HepG2 (cell line): ENCODE results near the gene TOP2B. TPM values are rescaled to one million over a fixed set of nuclear protein-coding genes. Genes with fewer than 3 reads are reported as not detected.

Experiments
- ATAC-seq: fragments of 200-7000 bp; cut with Tn5 transposase; 3 replicates; pipeline ENCODE4 v1.9.1; 2020; ENCODE audit warnings: mild to moderate bottlenecking, moderate library complexity
- BruUV-seq: library from RNA; stranded (reverse); fragments of 400-500 nt; replicated peaks from 2 replicates; lab custom pipeline; 2021; lab: Mats Ljungman, UMichigan
- CTCF ChIA-PET: fragments of 300-600 bp; formaldehyde crosslinking; extraction: SDS; loops from one replicate; lab custom pipeline; 2021; ENCODE audit warnings: low total read pairs, inconsistent platforms, low intra/inter-chr PET ratio; lab: Yijun Ruan, JAX
- POLR2A ChIA-PET: fragments of 350-600 bp; sonication (Branson Sonifier 250); formaldehyde crosslinking; loops from one replicate; lab custom pipeline; 2020; ENCODE audit warnings: antibody characterized with exemption, inconsistent platforms; lab: Yijun Ruan, JAX
- DNase-seq: peaks from one replicate; pipeline ENCODE4 v3.0.0-alpha.2; 2015; ENCODE audit warnings: low spot score
- FAIRE-seq: peaks from 3 replicates; lab custom pipeline; 2011; peaks lifted over from hg19 to GRCh38; lab: Jason Lieb, UNC
- H2AFZ ChIP-seq: one replicate; pipeline ENCODE4 v1.6.1; 2011; ENCODE audit warnings: low read length, inconsistent platforms
- H3K27ac ChIP-seq: fragments of 300-600 bp; 3 replicates; pipeline ENCODE4 v1.8.0; 2011; ENCODE audit warnings: mixed run types, mild to moderate bottlenecking, mixed read lengths, low read length, inconsistent platforms; ENCODE audit not compliant: insufficient read depth; ENCODE audit errors: extremely low read length
- H3K27me3 ChIP-seq, 2 experiments: fragments of 200-600 bp in 1 of 2; 2 replicates in 1 of 2; 3 replicates in 1 of 2; pipeline versions ENCODE4 v1.6.0 to v1.8.0; 2011; ENCODE audit warnings: low read length in 2 of 2, mild to moderate bottlenecking in 2 of 2, moderate library complexity in 2 of 2, inconsistent platforms in 1 of 2; ENCODE audit not compliant: insufficient read depth in 2 of 2, control insufficient read depth in 1 of 2
- H3K36me3 ChIP-seq, 2 experiments: fragments of 200-600 bp in 1 of 2; replicated peaks in 1 of 2; 2 replicates in 1 of 2; 3 replicates in 1 of 2; pipeline versions ENCODE4 v1.5.1 to v1.8.0; 2011; ENCODE audit warnings: low read length in 2 of 2, inconsistent platforms in 1 of 2; ENCODE audit not compliant: insufficient read depth in 2 of 2, control insufficient read depth in 1 of 2
- H3K4me1 ChIP-seq: 2 replicates; pipeline ENCODE4 v1.5.1; 2012; ENCODE audit warnings: low read length, inconsistent platforms; ENCODE audit not compliant: insufficient read depth
- H3K4me2 ChIP-seq: 2 replicates; pipeline ENCODE4 v1.6.0; 2011; ENCODE audit warnings: low read depth, low read length, inconsistent platforms
- H3K4me3 ChIP-seq, 3 experiments: fragments of 200-600 bp in 1 of 3; sonication (generic), shearing (Covaris generic) in 1 of 3; replicated peaks in 1 of 3; 2 replicates each; pipeline ENCODE4 v1.5.1; 2011 to 2016; ENCODE audit warnings: low read length in 3 of 3, inconsistent platforms in 2 of 3, low read depth in 2 of 3, mild to moderate bottlenecking in 2 of 3, control low read depth in 1 of 3, mixed read lengths in 1 of 3; ENCODE audit not compliant: insufficient read depth in 1 of 3
- H3K79me2 ChIP-seq: one replicate; pipeline ENCODE4 v1.6.1; 2011; ENCODE audit warnings: low read length, inconsistent platforms; ENCODE audit not compliant: insufficient read depth
- H3K9ac ChIP-seq: 2 replicates; pipeline ENCODE4 v1.6.0; 2011; ENCODE audit warnings: mild to moderate bottlenecking, low read depth, low read length, inconsistent platforms; ENCODE audit not compliant: insufficient read depth
- H3K9me3 ChIP-seq: 2 replicates; pipeline ENCODE4 v1.5.1; 2012; ENCODE audit warnings: mild to moderate bottlenecking, low read length
- H4K20me1 ChIP-seq: 2 replicates; pipeline ENCODE4 v1.6.0; 2011; ENCODE audit warnings: inconsistent platforms, mild to moderate bottlenecking, low read length, moderate library complexity; ENCODE audit not compliant: insufficient read depth
- GMEB2 ChIP-seq: IDR thresholded peaks from 2 replicates; pipeline ENCODE4 v1.6.1; 2016; ENCODE audit warnings: missing biosample characterization, missing genetic modification reagents, low read depth
- KDM5A ChIP-seq: fragments of 200-600 bp; sonication (generic); IDR thresholded peaks from 2 replicates; pipeline ENCODE4 v1.7.0; 2018; ENCODE audit warnings: antibody characterized with exemption, mild to moderate bottlenecking, low read length, borderline replicate concordance
- PRMT3 ChIP-seq: sonication (generic); formaldehyde crosslinking; IDR thresholded peaks from 2 replicates; pipeline ENCODE4 v1.8.1; 2022; ENCODE audit warnings: low read depth, mild to moderate bottlenecking, moderate library complexity, missing genetic modification reagents, borderline replicate concordance
- RAD21 ChIP-seq: fragments of 450-650 bp; formaldehyde crosslinking; IDR thresholded peaks from 2 replicates; pipeline ENCODE4 v1.5.0; 2020; ENCODE audit warnings: mild to moderate bottlenecking
- STAG1 ChIP-seq: sonication (generic); formaldehyde crosslinking; IDR thresholded peaks from 2 replicates; pipeline ENCODE4 v1.4.0; 2020; ENCODE audit warnings: missing genetic modification reagents
- ZNF567 ChIP-seq: sonication (generic); formaldehyde crosslinking; IDR thresholded peaks from 2 replicates; pipeline ENCODE4 v1.8.1; 2023; ENCODE audit warnings: mild to moderate bottlenecking, missing genetic modification reagents, borderline replicate concordance
- WGBS: methylation state at CpG from one replicate; pipeline ENCODE4 v1.1.6; 2017; ENCODE audit warnings: low lambda C conversion rate; 5-methylcytosine and 5-hydroxymethylcytosine counted together
- in situ Hi-C: cut with HindIII; loops from 2 replicates; pipeline ENCODE4 v1.10.0; 2017; ENCODE audit warnings: low pct_unique_long_range_greater_than_20kb; ENCODE audit not compliant: extremely low pct_ligation_motif_present
- intact Hi-C: fragments of 100-400 bp; cut with micrococcal nuclease; formaldehyde crosslinking; loops from one replicate; pipeline ENCODE4 v1.10.0; 2022; ENCODE audit not compliant: unreplicated experiment
- polyA plus RNA-seq, 8 experiments: library from polyadenylated mRNA; depleted of rRNA in 3 of 8; stranded (reverse) in 7 of 8; unstranded in 1 of 8; fragments of >200 nt; fragmentation: Illumina TruSeq in 4 of 8; extraction: Trizol in 4 of 8; gene quantifications; 2 replicates each; pipeline versions ENCODE4 v1.2.1 to v1.2.3, GENCODE V29; 2011 to 2016; ENCODE audit warnings: low read depth in 4 of 8, missing spikeins in 1 of 8, mixed read lengths in 1 of 8; ENCODE audit not compliant: insufficient read depth in 1 of 8
- total RNA-seq, 5 experiments: library from RNA; depleted of rRNA; stranded (reverse); fragments of >200 nt; fragmentation: Illumina TruSeq; extraction: Trizol; gene quantifications; 2 replicates each; pipeline ENCODE4 v1.2.3, GENCODE V29; 2016; ENCODE audit warnings: low read depth in 1 of 5
- TF ChIP-seq, protein P1 (sequence below): sonication (generic); formaldehyde crosslinking; IDR thresholded peaks from 2 replicates; pipeline ENCODE4 v1.5.0; 2020; ENCODE audit warnings: mild to moderate bottlenecking, missing genetic modification reagents, moderate library complexity
- TF ChIP-seq, protein P2 (sequence below): IDR thresholded peaks from 2 replicates; pipeline ENCODE4 v1.6.1; 2012; ENCODE audit warnings: low read depth, low read length, improper control_type of control experiment
- TF ChIP-seq, protein P3 (sequence below): sonication (generic); formaldehyde crosslinking; IDR thresholded peaks from 2 replicates; pipeline ENCODE4 v1.4.0; 2020; ENCODE audit warnings: missing genetic modification reagents

Gene TOP2B
- total and polyA plus RNA-seq, 2 of the 13 experiments (the other 11 are each of a cell fraction or from before 2014, with no cell fraction given) = 27.6 to 88.1 TPM

DNA sequence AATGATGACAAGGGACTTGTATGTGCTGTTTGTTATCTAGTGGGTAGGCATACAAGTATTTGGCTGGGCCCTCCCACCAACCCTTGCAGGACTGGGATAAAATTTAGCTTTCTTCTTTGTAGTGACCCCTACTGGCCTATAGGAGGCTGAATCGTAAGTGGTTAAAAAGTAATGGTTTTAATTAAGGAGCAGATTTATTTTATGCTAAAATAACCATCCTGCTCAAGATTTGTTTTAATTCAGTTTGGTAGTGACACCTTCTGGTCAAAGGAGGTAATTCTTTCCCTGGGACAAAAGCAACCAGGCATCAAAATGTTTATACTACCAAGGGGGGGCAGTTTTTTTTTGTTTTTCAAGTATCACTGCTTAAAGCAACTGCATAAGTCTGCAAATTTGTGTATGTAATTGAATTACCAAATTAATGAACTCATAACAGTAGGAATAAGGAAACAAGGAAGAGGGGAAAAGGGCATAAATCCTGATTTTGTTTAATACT lies 70.7 kb downstream of the TOP2B start:
- peaks cover 3 to 8% of the 10 kb centered on the region in 2 experiments; a peak in 3 of 5 replicates for H3K36me3 ChIP-seq
- H3K4me1 ChIP-seq = peaks cover 19% of the 10 kb centered on the region
- no peaks in the 10 kb centered on the region for H3K79me2 ChIP-seq
- TF ChIP-seq RAD21 (CRISPR knock-in tag) (0 out of 2 replicates have a peak, but pooled peaks have one; percentile 30), PRMT3 (CRISPR knock-in tag) (no peak), ZNF567 (no peak), GMEB2 (no peak), KDM5A (no peak), STAG1 (peak; percentile 57)
- TF ChIP-seq, protein P1, sequence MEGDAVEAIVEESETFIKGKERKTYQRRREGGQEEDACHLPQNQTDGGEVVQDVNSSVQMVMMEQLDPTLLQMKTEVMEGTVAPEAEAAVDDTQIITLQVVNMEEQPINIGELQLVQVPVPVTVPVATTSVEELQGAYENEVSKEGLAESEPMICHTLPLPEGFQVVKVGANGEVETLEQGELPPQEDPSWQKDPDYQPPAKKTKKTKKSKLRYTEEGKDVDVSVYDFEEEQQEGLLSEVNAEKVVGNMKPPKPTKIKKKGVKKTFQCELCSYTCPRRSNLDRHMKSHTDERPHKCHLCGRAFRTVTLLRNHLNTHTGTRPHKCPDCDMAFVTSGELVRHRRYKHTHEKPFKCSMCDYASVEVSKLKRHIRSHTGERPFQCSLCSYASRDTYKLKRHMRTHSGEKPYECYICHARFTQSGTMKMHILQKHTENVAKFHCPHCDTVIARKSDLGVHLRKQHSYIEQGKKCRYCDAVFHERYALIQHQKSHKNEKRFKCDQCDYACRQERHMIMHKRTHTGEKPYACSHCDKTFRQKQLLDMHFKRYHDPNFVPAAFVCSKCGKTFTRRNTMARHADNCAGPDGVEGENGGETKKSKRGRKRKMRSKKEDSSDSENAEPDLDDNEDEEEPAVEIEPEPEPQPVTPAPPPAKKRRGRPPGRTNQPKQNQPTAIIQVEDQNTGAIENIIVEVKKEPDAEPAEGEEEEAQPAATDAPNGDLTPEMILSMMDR (CRISPR knock-in tag) = peak; percentile 46
- TF ChIP-seq, protein P2, sequence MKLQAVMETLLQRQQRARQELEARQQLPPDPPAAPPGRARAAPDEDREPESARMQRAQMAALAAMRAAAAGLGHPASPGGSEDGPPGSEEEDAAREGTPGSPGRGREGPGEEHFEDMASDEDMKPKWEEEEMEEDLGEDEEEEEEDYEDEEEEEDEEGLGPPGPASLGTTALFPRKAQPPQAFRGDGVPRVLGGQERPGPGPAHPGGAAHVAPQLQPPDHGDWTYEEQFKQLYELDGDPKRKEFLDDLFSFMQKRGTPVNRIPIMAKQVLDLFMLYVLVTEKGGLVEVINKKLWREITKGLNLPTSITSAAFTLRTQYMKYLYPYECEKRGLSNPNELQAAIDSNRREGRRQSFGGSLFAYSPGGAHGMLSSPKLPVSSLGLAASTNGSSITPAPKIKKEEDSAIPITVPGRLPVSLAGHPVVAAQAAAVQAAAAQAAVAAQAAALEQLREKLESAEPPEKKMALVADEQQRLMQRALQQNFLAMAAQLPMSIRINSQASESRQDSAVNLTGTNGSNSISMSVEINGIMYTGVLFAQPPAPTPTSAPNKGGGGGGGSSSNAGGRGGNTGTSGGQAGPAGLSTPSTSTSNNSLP = 0 out of 2 replicates have a peak, but pooled peaks have one; percentile 18
- TF ChIP-seq, protein P3, sequence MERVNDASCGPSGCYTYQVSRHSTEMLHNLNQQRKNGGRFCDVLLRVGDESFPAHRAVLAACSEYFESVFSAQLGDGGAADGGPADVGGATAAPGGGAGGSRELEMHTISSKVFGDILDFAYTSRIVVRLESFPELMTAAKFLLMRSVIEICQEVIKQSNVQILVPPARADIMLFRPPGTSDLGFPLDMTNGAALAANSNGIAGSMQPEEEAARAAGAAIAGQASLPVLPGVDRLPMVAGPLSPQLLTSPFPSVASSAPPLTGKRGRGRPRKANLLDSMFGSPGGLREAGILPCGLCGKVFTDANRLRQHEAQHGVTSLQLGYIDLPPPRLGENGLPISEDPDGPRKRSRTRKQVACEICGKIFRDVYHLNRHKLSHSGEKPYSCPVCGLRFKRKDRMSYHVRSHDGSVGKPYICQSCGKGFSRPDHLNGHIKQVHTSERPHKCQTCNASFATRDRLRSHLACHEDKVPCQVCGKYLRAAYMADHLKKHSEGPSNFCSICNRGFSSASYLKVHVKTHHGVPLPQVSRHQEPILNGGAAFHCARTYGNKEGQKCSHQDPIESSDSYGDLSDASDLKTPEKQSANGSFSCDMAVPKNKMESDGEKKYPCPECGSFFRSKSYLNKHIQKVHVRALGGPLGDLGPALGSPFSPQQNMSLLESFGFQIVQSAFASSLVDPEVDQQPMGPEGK (CRISPR knock-in tag) = 0 out of 2 replicates have a peak, but pooled peaks have one; percentile 18
- intact Hi-C loops (loop anchor here (1.0 to 10.0 kb wide), 4 partner anchors 159 to 909 kb away; no protein-coding TSS in a partner anchor), in situ Hi-C loops (loop anchor here (10.0 kb wide), 2 partner anchors 629 to 819 kb away; no protein-coding TSS in a partner anchor)
- no peaks in the 10 kb centered on the region for H3K27me3 ChIP-seq
- H3K4me2 ChIP-seq = no peak overlapping the region
- no peak overlapping the region for H2AFZ ChIP-seq
- H4K20me1 ChIP-seq = no peaks in the 10 kb centered on the region
- DNase-seq (peak; percentile 30), ATAC-seq (peak; percentile 18; the same call in 2 of the 3 replicates), FAIRE-seq (peak; percentile 51)
- no peak overlapping the region for H3K9ac ChIP-seq
- no TSS peak for BruUV-seq
- WGBS = 9% methylated on average over 1 of the region's 1 CpG
- no peak overlapping the region for H3K27ac ChIP-seq
- CTCF ChIA-PET = interaction anchor here (0.8 to 3.7 kb wide), 2 partner anchors 61 to 631 kb away, joined by 3 to 14 read pairs; no protein-coding TSS in a partner anchor
- POLR2A ChIA-PET = no interaction called here
- H3K9me3 ChIP-seq = no peaks in the 10 kb centered on the region
- no peak overlapping the region for H3K4me3 ChIP-seq
